GM12878 (cell line): ENCODE measurements around the gene TMEM45A.

Source experiments
- CBX3 ChIP-seq: fragments of 200-600 bp; sonication (generic); IDR thresholded peaks from 2 replicates; pipeline ENCODE4 v1.6.1; 2016; ENCODE audit warnings: low read depth, borderline replicate concordance
- CTCF ChIP-seq, 3 experiments: IDR thresholded peaks in 2 of 3; conservative IDR thresholded peaks in 1 of 3; 2 replicates each; pipeline ENCODE4 v1.5.1; 2011; ENCODE audit warnings: low read depth in 3 of 3, low read length in 3 of 3, mild to moderate bottlenecking in 3 of 3, control low read depth in 2 of 3, moderate library complexity in 2 of 3, inconsistent platforms in 1 of 3, mixed read lengths in 1 of 3; ENCODE audit not compliant: control insufficient read depth in 2 of 3, insufficient read depth in 1 of 3; ENCODE audit errors: extremely low read depth in 1 of 3
- TAF1 ChIP-seq: IDR thresholded peaks from 2 replicates; pipeline ENCODE4 v1.6.1; 2011; ENCODE audit warnings: mild to moderate bottlenecking, low read depth, low read length, borderline replicate concordance
- USF2 ChIP-seq: IDR thresholded peaks from 2 replicates; pipeline ENCODE4 v1.6.1; 2011; ENCODE audit warnings: low read depth, low read length, improper control_type of control experiment, borderline replicate concordance

- no peak for TF ChIP-seq CBX3
- no peak for TF ChIP-seq USF2
- TF ChIP-seq TAF1: no peak
- TF ChIP-seq CTCF (IDR thresholded peaks at IDR 0.05 in 2 of 3, conservative IDR thresholded peaks at IDR 0.05 in 1 of 3; ENCODE audit: control insufficient read depth in 2 of 3, extremely low read depth in 1 of 3, insufficient read depth in 1 of 3, low read depth in 3 of 3, low read length in 3 of 3): no peak
These were observed 110.4 kb downstream of the TMEM45A start for GRCh38 chr3:100602506-100603444.
